ENCODE results near the gene MAGI1. TPM values are rescaled to one million over a fixed set of nuclear protein-coding genes. Genes with fewer than 3 reads are reported as not detected.

MAGI1 gene
- total and polyA plus RNA-seq, 2 donors (not counting 1 experiment from before 2014, with no cell fraction given) = 0.10 to 0.22 TPM

GRCh38 chr3:65899226-65899625 lies 139.5 kb downstream of the MAGI1 start:
- H3K27ac ChIP-seq (ENCODE audit: low read length in 2 of 2) = no peak overlapping the region
- no peak for DNase-seq
- Mint-ChIP-seq H3K4me3 (no peak overlapping the region), H3K27ac (no peak overlapping the region), H3K9me3 (ENCODE audit: insufficient read depth) (no peaks in the 10 kb centered on the region), H3K4me1 (no peaks in the 10 kb centered on the region), H3K27me3 (no peaks in the 10 kb centered on the region)
- intact Hi-C loops (cut with micrococcal nuclease) = no loop called here
- H3K4me3 ChIP-seq (ENCODE audit: control extremely low read depth in 1 of 5, extremely low read depth in 1 of 5, insufficient read depth in 1 of 5, low read depth in 2 of 5, low read length in 4 of 5) = no peak overlapping the region
- H3K79me2 ChIP-seq (ENCODE audit: control insufficient read depth, insufficient read depth, low read length) = no peaks in the 10 kb centered on the region
- H3K36me3 ChIP-seq (replicated peaks in 1 of 2; ENCODE audit: control extremely low read depth in 1 of 2, control insufficient read depth in 1 of 2, extremely low read depth in 1 of 2, insufficient read depth in 2 of 2, low read length in 1 of 2) = no peaks in the 10 kb centered on the region
- TF ChIP-seq CTCF (IDR thresholded peaks at IDR 0.05) (no peak), EZH2 (IDR thresholded peaks at IDR 0.05; ENCODE audit: borderline replicate concordance, insufficient read depth, low read depth, low read length, poor library complexity, severe bottlenecking) (no peak)
- no peaks in the 10 kb centered on the region for H4K20me1 ChIP-seq (ENCODE audit: control insufficient read depth, insufficient read depth, low read length, poor library complexity, severe bottlenecking)
- no peak for ATAC-seq (ENCODE audit: low read depth)
- ChIA-PET POLR2A (no interaction called here), CTCF (no interaction called here)
- H3K4me2 ChIP-seq (replicated peaks; ENCODE audit: low read depth, low read length, poor library complexity, severe bottlenecking) = no peak overlapping the region
- no peaks in the 10 kb centered on the region for H3K4me1 ChIP-seq (ENCODE audit: control insufficient read depth in 2 of 2, insufficient read depth in 2 of 2, low read length in 2 of 2)
- peaks cover 0 to 2% (median 0%) of the 10 kb centered on the region in 4 experiments for H3K27me3 ChIP-seq (replicated peaks in 1 of 4; ENCODE audit: control extremely low read depth in 1 of 4, control insufficient read depth in 3 of 4, insufficient read depth in 4 of 4, low read length in 3 of 4)
- no peak overlapping the region for H2AFZ ChIP-seq (ENCODE audit: insufficient read depth, low read depth, low read length, poor library complexity, severe bottlenecking)
- no CpG with 5 or more reads among the region's 1 CpG for WGBS (ENCODE audit: insufficient coverage)
- peaks cover 0 to 6% (median 0%) of the 10 kb centered on the region in 3 donors for H3K9me3 ChIP-seq (ENCODE audit: control extremely low read depth in 1 of 3, control insufficient read depth in 2 of 3, insufficient read depth in 1 of 3, low read length in 2 of 3)
- H3K9ac ChIP-seq (ENCODE audit: low read length) = no peak overlapping the region

- no peak overlapping the region for H3K4me2 ChIP-seq (replicated peaks; ENCODE audit: low read depth, low read length, poor library complexity, severe bottlenecking)
- no peak for DNase-seq
- no peaks in the 10 kb centered on the region for H4K20me1 ChIP-seq (ENCODE audit: control insufficient read depth, insufficient read depth, low read length, poor library complexity, severe bottlenecking)
- Mint-ChIP-seq H3K27me3 (no peaks in the 10 kb centered on the region), H3K9me3 (ENCODE audit: insufficient read depth) (no peaks in the 10 kb centered on the region), H3K4me1 (no peaks in the 10 kb centered on the region), H3K4me3 (no peak overlapping the region), H3K27ac (no peak overlapping the region)
- no peaks in the 10 kb centered on the region for H3K79me2 ChIP-seq (ENCODE audit: control insufficient read depth, insufficient read depth, low read length)
- ATAC-seq (ENCODE audit: low read depth) = no peak
- H2AFZ ChIP-seq (ENCODE audit: insufficient read depth, low read depth, low read length, poor library complexity, severe bottlenecking) = no peak overlapping the region
- TF ChIP-seq CTCF (IDR thresholded peaks at IDR 0.05) = no peak
- TF ChIP-seq EZH2 (IDR thresholded peaks at IDR 0.05; ENCODE audit: borderline replicate concordance, insufficient read depth, low read depth, low read length, poor library complexity, severe bottlenecking) = no peak
- peaks cover 0 to 3% (median 0%) of the 10 kb centered on the region in 3 donors for H3K9me3 ChIP-seq (ENCODE audit: control extremely low read depth in 1 of 3, control insufficient read depth in 2 of 3, insufficient read depth in 1 of 3, low read length in 2 of 3)
- H3K4me3 ChIP-seq (ENCODE audit: control extremely low read depth in 1 of 5, extremely low read depth in 1 of 5, insufficient read depth in 1 of 5, low read depth in 2 of 5, low read length in 4 of 5) = no peak overlapping the region
- ChIA-PET CTCF (no interaction called here), POLR2A (no interaction called here)
- no peak overlapping the region for H3K27ac ChIP-seq (ENCODE audit: low read length in 2 of 2)
- peaks cover 0 to 2% (median 0%) of the 10 kb centered on the region in 4 experiments for H3K27me3 ChIP-seq (replicated peaks in 1 of 4; ENCODE audit: control extremely low read depth in 1 of 4, control insufficient read depth in 3 of 4, insufficient read depth in 4 of 4, low read length in 3 of 4)
- intact Hi-C loops (cut with micrococcal nuclease) = no loop called here
- no peaks in the 10 kb centered on the region for H3K36me3 ChIP-seq (replicated peaks in 1 of 2; ENCODE audit: control extremely low read depth in 1 of 2, control insufficient read depth in 1 of 2, extremely low read depth in 1 of 2, insufficient read depth in 2 of 2, low read length in 1 of 2)
- no peak overlapping the region for H3K9ac ChIP-seq (ENCODE audit: low read length)
- no CpG with 5 or more reads among the region's 3 CpGs for WGBS (ENCODE audit: insufficient coverage)
- H3K4me1 ChIP-seq (ENCODE audit: control insufficient read depth in 2 of 2, insufficient read depth in 2 of 2, low read length in 2 of 2) = no peaks in the 10 kb centered on the region
Measured at GRCh38 chr3:65897766-65898165, 141.0 kb downstream of the MAGI1 start.
